GM21526 (cell line): Measurements from ENCODE around the gene KDM6B.
"Not testable (repeated sequence)": the region's sequence is repeated elsewhere in the genome, so short reads cannot be mapped to it uniquely, and the experiment has no call there.

ENCODE experiments used
- ATAC-seq: cut with Tn5 transposase; IDR thresholded peaks from one replicate; pipeline ENCODE4 v1.9.1; 2021; ENCODE audit warnings: moderate library complexity; ENCODE audit not compliant: unreplicated experiment, low FRiP score

Gene KDM6B

DNA sequence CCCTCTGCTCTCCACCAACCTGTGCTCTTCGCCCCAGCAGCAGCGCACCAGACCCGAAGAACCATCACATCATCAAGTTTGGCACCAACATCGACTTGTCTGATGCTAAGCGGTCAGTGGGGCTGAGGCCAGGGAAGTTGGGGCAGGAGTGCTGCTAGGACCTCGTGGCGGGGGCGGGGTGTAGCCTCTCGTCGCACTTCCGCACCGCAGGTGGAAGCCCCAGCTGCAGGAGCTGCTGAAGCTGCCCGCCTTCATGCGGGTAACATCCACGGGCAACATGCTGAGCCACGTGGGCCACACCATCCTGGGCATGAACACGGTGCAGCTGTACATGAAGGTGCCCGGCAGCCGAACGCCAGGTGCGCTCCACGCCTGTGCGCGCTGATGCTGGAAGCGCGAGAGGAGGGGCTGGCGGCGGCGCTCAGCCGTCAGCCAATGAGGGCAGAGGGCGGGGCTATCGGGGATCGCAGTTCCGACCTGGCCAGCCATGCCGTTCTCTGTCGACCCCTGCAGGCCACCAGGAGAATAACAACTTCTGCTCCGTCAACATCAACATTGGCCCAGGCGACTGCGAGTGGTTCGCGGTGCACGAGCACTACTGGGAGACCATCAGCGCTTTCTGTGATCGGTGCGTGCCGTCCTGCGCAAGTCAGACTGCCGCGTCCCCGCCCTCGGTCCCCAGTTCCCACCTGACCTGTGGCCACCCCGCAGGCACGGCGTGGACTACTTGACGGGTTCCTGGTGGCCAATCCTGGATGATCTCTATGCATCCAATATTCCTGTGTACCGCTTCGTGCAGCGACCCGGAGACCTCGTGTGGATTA is 17.6 kb downstream of the KDM6B start:
- peak; percentile 49 for ATAC-seq

DNA sequence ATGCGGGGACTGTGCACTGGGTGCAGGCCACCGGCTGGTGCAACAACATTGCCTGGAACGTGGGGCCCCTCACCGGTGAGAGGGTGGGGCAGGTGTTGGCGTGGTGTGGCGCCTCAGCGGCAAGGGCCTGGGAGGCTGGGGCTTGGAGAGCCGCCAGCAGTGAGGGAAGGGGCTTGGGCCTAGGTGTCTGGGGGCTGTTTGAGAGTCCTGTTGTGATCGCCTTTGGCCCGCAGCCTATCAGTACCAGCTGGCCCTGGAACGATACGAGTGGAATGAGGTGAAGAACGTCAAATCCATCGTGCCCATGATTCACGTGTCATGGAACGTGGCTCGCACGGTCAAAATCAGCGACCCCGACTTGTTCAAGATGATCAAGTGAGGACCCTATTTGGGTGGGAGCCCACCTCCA is 18.2 kb downstream of the KDM6B start:
- ATAC-seq = no peak

DNA sequence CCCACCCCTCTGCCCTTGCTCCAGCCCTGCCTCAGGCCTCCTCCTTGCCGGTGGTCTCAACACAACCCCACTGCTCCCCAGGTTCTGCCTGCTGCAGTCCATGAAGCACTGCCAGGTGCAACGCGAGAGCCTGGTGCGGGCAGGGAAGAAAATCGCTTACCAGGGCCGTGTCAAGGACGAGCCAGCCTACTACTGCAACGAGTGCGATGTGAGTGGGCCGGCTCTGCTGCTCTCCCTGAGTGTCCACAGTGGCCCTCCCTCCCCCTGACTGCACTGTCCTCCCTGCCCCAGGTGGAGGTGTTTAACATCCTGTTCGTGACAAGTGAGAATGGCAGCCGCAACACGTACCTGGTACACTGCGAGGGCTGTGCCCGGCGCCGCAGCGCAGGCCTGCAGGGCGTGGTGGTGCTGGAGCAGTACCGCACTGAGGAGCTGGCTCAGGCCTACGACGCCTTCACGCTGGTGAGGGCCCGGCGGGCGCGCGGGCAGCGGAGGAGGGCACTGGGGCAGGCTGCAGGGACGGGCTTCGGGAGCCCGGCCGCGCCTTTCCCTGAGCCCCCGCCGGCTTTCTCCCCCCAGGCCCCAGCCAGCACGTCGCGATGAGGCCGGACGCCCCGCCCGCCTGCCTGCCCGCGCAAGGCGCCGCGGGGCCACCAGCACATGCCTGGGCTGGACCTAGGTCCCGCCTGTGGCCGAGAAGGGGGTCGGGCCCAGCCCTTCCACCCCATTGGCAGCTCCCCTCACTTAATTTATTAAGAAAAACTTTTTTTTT is 19.1 kb downstream of the KDM6B start:
- ATAC-seq = no peak

DNA sequence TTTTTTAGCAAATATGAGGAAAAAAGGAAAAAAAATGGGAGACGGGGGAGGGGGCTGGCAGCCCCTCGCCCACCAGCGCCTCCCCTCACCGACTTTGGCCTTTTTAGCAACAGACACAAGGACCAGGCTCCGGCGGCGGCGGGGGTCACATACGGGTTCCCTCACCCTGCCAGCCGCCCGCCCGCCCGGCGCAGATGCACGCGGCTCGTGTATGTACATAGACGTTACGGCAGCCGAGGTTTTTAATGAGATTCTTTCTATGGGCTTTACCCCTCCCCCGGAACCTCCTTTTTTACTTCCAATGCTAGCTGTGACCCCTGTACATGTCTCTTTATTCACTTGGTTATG is 19.6 kb downstream of the KDM6B start:
- no peak for ATAC-seq

DNA sequence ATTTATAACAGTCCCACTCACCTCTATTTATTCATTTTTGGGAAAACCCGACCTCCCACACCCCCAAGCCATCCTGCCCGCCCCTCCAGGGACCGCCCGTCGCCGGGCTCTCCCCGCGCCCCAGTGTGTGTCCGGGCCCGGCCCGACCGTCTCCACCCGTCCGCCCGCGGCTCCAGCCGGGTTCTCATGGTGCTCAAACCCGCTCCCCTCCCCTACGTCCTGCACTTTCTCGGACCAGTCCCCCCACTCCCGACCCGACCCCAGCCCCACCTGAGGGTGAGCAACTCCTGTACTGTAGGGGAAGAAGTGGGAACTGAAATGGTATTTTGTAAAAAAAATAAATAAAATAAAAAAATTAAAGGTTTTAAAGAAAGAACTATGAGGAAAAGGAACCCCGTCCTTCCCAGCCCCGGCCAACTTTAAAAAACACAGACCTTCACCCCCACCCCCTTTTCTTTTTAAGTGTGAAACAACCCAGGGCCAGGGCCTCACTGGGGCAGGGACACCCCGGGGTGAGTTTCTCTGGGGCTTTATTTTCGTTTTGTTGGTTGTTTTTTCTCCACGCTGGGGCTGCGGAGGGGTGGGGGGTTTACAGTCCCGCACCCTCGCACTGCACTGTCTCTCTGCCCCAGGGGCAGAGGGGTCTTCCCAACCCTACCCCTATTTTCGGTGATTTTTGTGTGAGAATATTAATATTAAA is 20.2 kb downstream of the KDM6B start:
- ATAC-seq = no peak

DNA sequence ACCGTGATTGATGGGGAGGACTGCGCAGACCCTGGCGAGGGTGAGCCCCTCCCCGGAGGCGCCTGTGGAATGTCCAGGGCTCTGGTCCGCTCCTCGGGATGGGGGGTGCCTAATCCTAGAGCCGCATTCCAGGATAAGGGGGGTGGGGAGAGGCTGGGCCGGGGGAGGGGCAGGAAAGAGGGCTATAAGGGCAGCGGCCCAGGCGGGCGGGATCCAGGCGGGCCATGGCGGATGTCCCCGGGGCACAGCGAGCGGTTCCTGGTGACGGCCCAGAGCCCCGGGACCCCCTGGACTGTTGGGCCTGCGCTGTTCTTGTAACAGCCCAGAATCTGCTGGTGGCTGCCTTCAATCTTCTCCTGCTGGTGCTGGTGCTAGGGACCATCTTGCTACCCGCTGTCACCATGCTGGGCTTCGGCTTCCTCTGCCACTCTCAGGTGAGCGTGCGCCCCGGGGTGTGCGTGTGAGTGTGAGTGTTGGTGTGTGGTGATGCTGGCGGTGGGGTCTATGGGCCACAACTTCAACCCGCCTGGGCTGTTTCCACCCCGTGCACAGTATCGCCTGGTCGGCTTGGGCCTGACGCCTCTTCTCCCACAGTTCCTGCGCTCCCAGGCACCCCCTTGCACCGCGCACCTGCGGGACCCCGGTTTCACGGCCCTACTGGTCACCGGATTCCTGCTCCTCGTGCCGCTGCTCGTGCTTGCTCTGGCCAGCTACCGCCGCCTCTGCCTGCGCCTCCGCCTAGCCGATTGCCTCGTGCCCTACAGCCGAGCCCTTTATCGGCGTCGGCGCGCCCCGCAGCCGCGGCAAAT is 21.0 kb downstream of the KDM6B start, which contains the start of gene TMEM88:
TSS of gene TMEM88 (plus strand) at position 216 of the 809 bp plus-strand sequence. CDS start at position 225, 9 bp downstream.
- no peak for ATAC-seq

DNA sequence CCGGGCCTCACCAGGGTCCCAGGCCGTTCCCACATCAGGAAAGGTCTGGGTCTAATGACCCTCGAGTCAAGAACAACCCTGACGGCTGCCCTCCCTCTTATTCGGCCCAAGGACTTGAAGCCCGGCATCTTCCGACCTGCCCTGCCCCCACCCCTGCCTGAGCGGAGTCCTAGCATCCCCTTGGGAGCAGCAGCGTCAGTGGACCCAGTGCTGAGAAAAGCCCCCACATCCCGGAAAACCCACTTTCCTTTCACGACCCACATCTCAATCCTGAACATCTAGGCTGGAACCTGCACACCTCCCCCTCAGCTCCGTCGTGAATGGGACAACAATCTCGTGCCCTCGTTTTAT is 21.6 kb downstream of the KDM6B start:
- no peak for ATAC-seq

DNA sequence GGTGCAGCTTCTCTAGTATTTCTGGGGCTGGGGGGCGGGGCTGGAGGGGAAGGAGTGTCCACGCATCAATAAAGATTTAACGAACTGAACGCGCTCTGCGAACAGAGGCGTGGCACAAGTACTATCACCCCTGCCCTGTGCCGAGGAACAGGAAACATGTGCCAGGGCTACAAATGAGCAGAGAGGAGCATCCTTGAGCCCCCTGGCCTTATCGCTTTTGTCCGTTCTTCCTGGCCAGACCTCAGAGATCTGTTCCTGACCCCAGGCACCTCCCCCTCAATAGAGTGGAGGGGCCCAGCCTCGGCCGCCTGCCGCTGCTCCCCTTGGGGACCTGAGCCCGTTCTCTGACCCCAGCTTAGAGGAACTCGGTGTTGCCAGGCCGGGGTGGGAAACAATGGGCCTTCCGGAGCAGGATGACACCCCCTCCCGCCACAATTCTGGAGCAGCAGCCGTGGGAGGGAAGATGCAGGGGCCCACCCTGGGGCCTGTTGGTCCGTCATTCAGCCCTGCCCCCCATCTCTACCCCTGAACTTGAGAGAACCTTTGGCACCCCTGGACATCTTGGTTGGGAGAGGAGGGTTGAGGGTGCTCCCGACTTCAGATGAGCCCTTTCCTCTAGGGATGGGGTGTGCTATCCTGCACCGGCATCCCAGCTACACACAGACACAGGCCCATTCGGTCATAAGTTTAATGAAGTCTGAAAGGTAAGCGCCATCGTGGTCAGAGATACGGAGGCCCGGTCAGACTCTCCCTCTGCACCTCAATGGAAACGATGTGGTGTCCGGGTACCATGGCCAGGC is 22.2 kb downstream of the KDM6B start:
- ATAC-seq = no peak

DNA sequence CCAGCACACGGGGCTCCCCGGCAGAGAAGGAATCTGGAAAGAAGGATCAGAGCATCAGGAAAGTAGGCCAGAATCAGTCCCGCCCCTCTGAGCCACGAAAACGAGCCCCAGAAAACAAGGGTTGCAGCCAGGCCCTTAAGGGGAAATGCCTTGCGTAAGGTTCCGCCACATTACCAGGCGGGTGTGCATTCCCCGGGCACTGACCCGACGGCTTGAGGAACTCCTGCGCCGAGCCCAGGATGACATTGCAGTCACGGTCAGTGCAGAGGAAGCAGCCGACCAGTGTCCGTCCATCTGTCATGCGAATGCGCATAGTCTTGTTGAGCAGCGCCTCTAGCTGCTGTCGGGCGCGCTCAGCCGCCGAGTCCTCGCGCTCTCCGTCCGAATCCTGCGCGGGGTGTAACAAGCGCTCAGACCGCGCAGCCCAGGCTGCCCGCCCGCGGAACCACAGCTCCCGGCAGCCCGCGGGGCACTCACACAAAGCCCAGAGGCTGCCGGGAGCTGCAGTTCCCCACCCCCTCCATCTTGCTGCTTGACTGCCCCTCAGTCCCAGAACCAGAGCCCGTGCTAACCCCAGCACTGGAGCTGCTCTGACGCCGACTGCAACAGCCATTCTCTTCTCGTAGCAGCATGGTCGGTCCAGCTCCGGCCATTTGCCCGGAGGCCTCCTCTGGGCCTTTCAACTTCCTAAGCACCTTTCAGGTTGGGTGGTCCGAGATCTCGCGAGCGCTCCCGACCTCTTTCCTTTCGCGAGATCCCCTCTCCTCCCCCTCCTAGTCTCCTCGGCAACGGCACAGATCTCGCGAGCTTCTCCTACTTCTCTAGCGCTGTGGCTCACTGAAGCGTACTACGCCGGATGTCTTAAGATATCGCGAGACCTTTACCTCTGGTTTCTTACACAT is 23.0 kb downstream of the KDM6B start, which contains the start of gene NAA38:
TSS of gene NAA38 (minus strand) at position 749 of the 902 bp plus-strand sequence. CDS start at position 653, 96 bp downstream.
- peak; percentile 60 for ATAC-seq

DNA sequence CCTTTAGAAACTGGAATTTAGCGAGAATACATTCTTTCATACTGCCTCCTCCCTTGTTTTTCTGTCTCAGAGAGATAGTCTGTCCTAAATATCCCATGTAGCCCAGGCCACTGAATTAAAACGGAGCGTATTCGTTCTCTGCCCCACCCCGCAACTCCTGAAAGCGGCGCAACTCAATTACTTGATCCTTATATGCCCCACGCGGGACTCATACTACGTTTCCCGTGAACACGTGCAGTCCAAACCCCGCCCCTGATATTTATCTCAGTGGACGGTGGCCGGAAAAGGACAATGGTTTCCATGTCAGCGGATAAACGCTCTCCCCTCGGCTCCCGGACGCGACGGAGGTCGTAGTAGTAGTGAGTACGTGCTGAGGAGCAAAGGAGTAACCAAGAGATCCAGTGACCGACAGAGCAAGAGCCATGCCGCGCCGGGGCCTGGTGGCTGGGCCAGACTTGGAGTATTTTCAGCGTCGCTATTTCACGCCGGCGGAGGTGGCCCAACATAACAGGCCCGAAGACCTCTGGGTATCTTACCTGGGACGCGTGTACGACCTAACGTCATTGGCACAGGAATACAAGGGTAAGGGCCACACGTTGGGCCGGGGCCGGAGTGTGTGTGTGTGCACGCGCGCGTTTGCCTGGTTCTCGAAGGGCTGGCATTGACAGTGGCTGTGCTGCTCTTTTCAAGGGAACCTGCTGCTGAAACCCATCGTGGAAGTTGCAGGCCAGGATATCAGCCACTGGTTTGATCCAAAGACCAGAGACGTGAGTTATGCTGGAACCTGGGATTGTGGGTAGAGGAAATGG is 23.9 kb downstream of the KDM6B start, which contains the start of gene CYB5D1:
TSS of gene CYB5D1 (plus strand) at position 291 of the 809 bp plus-strand sequence. CDS start at position 423, 132 bp downstream.
- peak; percentile 26 for ATAC-seq

DNA sequence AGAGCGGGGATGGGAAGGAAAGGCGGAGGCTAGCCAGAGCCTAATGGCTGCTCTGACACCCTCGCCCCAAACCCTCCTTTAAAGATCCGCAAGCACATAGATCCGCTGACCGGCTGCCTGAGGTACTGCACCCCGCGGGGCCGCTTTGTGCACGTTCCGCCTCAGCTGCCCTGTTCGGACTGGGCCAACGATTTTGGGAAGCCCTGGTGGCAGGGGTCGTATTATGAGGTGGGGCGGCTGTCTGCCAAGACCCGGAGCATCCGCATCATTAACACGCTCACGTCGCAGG is 24.4 kb downstream of the KDM6B start:
- no peak for ATAC-seq

DNA sequence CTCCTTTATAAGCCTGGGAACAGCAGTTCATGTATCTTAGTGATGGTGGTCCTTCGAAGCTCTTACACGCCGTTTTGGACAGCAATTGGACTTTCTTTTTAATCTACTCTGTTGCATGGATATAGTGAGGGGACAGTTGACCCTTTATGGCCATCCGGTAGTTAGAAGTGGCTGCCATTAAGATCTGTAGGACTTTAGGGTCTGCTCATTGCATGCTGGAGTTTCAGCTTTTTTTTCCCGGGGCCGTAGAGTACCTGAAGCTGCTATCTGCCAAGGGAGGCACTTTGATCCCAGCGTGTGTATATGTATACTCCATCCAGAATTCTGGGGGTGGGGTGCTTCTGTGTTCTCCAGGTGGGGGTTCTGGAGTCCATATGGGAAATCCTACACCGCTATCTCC is 25.0 kb downstream of the KDM6B start:
- ATAC-seq = no peak

DNA sequence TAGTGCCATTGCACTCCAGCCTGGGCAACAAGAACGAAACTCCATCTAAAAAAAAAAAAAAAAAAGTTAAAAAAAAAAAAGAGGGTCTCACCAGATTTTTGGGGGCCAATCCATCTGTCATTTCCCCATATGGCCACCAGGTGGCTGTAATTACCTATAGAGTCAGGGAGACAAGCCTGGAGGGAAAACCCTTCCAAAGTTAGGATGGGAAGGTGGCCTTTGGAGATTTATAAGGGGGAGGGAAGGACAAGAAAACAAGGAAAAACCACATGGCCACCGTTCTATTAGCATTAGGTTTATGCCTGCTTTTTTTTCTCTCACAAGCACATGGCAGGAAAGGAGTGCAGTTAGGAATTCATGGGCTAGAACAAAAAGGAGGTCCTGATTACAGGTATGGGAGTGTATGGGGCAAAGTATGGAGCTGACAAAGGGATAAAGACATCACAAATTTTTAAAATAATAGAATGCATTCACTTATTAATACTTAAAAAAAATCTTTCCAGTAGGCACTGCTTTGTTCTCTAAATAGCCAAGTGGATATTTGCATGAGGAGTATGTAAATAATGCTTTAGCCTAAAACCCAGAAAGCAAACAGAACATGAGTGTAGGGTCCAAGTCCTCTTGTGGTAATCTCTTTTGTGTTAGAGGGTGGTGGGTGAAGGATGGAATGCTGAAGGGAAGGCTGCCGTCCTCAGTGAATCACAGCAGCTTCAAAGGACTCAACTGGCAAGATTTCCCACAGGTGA is 28.8 kb downstream of the KDM6B start:
- no peak for ATAC-seq

DNA sequence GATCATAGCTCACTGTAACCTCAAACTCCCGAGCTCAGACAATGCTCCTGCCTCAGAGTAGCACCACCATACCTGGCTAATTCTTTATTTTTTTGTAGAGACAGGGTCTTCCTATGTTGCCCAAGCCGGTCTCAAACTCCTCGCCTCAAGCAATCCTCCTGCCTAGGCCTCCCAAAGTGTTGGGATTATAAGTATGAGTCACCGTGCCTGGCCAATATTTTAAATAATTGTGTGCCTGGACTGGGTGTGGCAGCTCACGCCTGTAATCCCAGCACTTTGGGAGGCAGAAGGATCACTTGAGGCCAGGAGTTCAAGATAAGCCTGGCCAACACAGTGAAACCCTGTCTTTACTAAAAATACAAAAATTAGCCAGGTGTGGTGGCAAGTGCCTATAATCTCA is 30.4 kb downstream of the KDM6B start:
- ATAC-seq = not testable (repeated sequence)

DNA sequence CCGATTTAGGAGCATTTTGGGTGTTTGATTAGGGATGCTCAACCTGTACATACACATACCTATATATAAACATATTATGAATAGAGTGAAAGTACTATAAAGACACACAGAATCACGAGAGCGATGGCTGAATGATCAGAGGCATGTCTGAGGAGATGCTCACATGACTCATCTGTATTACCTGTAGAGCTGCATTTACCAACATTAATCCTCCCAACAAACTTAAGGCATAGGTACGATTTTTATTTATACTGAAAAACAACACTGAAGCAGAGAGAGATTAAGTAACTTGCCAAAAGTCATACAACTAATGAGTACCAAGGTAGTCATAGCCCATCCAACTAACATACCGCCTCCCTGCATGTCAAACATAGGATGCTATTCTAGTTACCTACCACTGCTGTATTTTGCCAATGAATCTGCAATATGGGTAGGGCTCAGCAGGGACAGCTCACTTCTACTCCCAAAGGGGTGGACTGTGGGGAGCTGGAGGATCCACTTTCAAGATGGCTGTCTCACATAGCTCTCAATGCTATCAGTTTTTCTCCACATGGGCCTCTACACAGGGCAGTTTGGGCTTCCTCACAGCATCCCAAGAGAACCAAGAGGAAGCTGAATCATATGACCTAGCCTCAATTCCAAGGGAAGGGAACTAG is 31.1 kb downstream of the KDM6B start:
- no peak for ATAC-seq

DNA sequence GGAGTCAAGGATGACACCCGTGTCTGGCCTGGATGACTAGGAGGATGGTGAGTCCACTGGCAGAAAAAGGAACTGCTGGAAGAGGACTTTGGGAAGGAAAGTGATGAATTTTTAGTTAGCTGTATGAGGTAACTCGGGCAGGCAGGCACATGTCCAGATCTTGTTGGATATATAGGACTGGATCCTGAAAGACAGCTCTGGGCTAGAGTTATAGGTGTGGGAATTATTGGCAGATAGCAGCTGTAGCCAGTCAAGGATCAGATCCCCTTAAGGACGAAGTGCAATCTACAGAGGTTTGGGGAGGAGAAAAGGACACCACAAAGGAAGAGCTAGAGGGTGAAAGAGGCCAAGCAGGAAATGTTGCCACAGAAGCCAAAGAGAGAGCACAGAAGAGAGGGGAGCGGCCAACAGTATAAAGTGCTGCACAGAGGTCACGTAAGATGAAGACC is 33.9 kb downstream of the KDM6B start:
- ATAC-seq = no peak

DNA sequence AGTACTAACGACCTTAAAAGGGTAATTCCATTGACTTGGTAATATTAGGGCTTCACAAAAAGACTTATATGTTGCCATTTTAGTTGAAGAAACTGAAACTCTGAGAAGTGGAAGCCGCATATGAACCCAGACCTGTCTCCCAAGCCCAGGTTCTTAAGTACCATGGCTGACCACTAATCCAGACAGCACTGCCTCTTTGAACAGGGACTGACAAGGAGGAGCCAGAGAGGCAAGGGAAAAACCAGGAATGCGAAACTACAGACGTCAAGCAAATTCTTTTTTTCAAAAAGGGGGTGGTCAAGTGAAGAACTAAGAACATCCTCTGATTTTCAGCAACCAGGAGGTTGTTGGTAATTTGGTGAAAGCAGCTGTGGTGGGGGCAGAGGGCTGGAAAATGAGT is 39.0 kb downstream of the KDM6B start:
- ATAC-seq = no peak
